DOHH2 (cell line): ENCODE measurements around the gene CAPZA3.

Experiments
- CTCF ChIP-seq: fragments of 200-600 bp; sonication (generic); IDR thresholded peaks from one replicate; pipeline ENCODE4 v1.5.1; 2014; ENCODE audit warnings: antibody characterized with exemption, mild to moderate bottlenecking, low read depth, low read length; ENCODE audit not compliant: poor library complexity, severe bottlenecking
- EZH2phosphoT487 ChIP-seq: fragments of 200-600 bp; sonication (generic); IDR thresholded peaks from 2 replicates; pipeline ENCODE4 v1.6.1; 2017; ENCODE audit warnings: borderline replicate concordance, mild to moderate bottlenecking, antibody characterized with exemption, low read length, moderate library complexity, mixed read lengths

DNA sequence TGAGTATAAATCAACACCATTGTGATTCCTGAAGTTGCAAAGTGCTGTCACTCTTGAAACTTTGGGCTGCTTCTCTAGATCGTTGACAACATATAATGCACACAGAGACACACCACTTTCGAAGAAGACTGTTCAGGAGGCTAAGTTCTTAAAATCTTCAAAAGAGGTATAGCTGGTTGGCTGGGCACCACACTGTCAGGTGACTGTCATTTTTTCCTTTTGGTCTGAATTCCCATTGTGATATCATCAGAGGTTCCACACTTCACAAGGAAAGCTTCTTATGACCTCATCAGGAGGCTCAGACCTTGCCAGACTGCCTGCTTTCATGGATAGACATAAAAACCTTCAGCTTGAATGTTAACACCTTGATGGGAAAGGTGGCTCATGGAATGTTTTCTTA lies at the start of gene CAPZA3, which contains the start of gene PLCZ1:
- TF ChIP-seq CTCF: no peak
- no peak for TF ChIP-seq EZH2phosphoT487
